HG03575 (cell line): ENCODE data around the gene SEZ6L.

Experiments used
- ATAC-seq: cut with Tn5 transposase; IDR thresholded peaks from one replicate; pipeline ENCODE4 v1.9.1; 2021; ENCODE audit not compliant: unreplicated experiment, insufficient number of reproducible peaks, low FRiP score; ENCODE audit errors: extremely low read depth

SEZ6L gene

GRCh38 chr22:26322179-26322905, 153.1 kb downstream of the SEZ6L start:
- no peak for ATAC-seq

DNA sequence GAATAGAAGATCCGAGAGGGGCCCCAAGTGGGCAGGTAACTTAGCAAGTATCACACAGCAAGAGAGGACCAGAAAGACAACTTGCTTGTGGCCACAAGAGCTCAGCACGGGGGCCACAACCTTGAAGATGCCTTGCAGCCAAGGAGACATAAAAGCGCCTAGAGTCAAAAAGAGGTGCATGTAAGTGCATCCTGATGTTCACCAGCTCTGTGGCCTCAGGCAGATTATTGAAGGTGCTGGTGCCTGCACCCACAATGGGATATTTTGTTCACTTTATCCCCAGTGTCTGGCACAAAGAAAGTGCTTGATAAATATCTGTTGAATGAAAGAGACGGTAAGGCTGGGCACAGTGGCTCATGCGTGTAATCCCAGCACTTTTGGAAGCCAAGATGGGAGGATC, 153.8 kb downstream of the SEZ6L start:
- no peak for ATAC-seq

DNA sequence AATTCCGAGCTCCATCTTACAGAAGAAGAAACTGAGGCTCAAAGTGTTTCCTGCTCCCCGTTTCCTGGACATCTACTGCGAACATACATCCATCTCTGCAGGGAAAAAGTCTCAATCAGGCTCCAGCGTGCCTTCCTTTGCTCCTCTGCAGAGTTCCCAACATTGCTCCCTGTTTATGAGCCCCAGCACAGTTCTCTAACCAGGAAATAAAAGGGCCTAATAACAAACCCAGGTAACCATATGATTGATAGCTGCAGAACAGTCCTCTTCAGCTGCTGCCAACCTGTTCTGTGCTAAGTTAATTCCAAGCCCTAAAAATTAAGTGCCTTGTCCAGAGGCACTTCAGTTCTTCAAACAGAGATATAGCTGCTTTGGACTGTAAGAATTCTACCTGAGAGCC, 154.9 kb downstream of the SEZ6L start:
- no peak for ATAC-seq

GRCh38 chr22:26325641-26326040, 156.4 kb downstream of the SEZ6L start:
- ATAC-seq, result no peak

DNA sequence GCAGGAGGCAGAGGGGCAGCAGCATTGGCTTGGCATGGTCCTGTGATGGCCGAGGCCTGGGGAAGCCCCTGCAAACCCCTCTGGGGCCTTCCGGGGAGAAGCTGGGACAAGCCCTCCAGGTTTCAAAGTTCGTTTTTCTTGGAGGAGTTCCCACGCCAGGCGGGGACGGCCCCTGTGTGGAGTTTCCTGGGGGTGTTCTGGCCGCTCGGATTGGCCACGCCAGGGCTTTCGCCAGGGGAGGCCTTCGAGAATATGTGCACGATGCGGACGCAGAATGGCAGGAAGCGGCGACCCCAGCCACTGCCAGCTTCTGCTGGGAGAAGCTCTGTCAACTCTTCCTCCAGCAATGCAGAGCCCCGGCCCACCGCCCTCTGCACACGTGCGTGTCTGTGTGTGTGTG, 157.5 kb downstream of the SEZ6L start:
- no peak for ATAC-seq

DNA sequence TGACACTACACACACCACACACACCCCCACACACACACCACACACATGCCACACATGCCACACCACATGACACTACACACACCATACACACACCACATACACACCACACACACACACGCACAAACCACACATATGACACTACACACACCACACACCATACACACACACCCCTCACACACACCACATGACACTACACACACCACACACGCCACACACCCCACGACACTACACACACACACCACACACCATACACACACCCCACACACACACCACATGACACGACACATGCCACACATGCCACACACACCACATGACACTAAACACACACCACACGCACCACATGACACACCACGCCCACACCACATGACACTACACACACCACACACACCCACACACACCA, 158.0 kb downstream of the SEZ6L start:
- ATAC-seq, result no peak

DNA sequence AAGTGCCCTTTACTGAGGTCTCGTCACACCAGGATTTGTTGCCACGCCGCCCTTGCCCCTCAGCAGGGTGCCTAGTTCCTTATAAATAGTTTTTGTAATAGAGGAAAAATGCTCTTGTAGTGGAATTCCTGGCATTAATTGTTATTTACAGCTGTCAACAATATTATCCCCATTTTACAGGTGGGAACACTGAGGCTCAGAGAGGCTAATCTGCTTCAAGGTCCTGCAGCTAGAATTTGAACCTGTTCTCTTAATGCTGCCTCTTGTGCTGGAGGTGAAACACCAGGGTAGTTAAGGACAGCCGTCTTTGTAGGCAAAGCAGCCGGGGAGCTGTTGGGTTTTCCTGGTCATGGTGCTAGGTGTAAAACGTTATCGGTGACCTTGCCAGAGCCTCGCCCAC, 159.0 kb downstream of the SEZ6L start:
- ATAC-seq, result no peak

DNA sequence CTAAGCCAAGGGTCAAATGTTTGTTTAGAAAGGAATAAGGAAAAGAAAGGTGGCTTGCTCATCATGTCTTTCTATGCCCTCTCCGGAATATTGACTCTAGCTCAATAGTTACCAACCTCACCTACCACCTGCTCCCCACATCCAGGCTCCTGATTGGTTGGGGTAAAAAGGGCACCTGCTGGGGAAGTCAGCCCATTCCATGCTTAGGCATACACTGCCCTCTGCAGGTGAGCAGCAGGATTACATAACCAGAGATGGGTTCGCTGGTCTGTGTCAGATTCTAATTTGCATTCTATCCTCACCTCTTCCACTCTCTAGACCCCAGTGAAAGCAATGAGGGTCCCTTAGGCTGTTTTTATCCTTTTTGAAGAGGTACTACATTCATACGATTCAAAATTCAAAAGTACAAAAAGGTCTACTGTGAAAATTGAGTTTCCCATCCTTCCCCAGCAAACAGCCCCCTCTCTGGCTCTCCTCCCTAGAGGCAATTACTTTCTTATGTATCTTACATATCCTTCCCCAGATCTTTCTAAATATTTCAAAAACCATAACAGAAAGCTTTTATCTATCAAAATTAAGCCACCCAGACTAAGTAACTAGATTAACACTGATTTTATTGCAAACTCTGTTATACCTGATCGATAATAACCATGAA, 161.8 kb downstream of the SEZ6L start:
- ATAC-seq, result no peak

DNA sequence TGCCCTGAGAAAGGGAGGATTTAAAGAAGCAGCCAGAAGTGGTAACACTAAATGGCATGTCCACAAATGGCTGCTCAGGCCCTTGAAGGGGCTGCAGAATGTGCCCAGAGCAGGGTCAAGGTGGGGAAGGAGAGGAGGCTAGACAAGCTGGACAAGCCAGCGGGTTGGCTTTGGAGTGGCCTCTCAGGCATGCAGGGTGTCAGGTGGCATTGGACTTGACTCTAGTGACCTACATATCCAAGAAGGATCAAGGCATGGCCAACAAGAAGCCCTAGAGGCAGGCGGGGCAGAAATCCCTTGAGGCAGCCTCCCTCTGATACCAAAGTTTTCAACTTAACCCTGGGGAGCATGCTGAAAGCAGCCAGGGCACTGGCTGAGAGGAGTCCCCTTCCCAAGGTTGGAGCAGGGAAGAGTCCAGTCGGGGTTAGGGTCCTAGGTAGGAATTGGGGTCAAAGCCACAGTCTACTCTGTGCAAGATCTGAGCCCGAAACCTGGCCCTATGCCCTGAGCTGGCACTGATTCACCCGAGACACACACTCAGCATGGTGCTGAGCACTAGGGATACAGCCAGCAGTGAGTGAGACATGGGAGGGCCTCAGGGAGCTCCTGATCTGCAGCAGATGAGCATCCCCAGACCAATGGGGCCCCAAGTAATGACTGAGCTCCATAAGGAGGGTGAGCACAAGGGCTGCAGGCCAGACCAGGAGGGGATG, 164.0 kb downstream of the SEZ6L start:
- no peak for ATAC-seq

GRCh38 chr22:26334232-26334631, 165.0 kb downstream of the SEZ6L start:
- no peak for ATAC-seq

GRCh38 chr22:26336773-26337172, 167.5 kb downstream of the SEZ6L start:
- ATAC-seq, result no peak

DNA sequence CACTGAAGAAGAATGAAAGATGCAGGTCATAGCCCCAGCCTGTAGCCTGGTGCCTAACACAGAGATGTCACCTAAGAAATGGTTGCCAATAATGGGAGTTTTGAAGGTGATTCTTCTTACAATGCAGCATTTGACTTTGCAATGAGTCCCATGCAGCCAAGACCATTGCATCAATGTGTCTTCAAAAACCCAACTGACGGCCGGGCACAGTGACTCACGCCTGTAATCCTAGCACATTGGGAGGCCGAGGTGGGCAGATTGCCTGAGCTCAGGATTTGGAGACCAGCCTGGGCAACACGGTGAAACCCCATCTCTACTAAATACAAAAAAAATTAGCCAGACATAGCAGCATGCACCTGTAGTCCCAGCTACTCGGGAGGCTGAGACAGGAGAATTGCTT, 170.5 kb downstream of the SEZ6L start:
- no peak for ATAC-seq

DNA sequence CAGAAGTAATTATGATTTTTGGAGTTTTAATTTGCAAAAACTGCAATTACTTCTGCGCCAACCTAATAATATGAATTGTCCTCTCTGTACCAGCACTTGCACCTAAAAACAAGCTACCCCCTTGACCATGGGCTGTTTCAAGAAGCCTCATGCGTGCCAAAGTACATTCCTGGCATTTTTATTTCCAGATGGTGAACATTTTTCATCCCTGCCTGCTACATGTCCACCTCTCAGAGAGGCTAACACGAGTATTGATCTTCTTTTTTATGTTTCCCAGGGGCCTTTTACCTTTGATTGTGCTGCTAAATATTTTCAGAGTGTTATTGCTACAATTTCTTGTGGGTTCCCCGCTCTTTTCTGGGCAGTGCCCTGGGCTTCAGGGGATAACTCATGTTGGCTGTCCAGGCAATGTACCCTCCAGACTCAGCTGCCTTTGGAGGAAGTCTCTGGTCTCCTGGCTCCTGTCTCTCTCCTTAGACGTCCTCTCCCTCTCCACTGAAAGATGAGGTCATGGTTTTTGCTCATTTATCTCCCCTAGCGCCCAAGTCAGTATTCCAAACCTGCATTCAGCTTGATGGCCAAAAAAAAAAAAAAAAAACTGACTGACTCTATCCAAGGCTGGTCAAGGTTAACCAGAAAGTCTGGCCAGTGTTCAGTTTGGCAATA, 173.6 kb downstream of the SEZ6L start:
- no peak for ATAC-seq

GRCh38 chr22:26345496-26345895, 176.2 kb downstream of the SEZ6L start:
- no peak for ATAC-seq

DNA sequence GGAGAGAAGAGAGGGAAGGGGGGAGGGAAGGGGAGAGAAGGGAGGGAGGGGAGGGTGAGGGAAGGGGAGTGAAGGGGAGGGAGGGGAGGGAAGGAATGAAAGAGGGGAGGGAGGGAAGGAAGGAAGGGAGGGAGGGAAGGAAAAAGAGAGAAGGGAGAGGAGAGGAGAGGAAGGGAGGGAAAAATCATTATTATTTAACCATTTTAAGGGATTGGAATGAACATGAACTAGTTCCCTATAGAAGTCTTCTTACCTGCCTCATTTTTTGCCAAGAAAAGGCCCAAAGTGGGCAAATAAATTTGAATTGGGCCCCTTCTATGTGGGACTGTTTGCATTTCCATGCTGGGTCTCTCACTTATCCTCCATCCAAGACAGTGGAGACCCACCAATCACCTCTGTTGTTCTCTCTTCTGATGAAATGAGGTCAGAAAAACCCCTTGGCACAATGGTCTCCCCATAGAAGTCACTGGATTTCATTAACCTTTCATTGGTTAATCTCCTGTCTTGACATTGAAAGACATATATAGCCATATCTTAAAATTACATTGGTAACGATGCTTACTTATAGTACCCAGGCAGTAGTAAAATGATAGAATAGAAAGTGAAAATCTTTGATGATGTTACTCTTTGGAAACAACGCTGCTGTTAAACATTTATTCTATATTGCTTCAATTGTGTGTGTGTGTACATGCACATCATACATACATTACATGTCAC, 179.7 kb downstream of the SEZ6L start:
- ATAC-seq, result no peak

DNA sequence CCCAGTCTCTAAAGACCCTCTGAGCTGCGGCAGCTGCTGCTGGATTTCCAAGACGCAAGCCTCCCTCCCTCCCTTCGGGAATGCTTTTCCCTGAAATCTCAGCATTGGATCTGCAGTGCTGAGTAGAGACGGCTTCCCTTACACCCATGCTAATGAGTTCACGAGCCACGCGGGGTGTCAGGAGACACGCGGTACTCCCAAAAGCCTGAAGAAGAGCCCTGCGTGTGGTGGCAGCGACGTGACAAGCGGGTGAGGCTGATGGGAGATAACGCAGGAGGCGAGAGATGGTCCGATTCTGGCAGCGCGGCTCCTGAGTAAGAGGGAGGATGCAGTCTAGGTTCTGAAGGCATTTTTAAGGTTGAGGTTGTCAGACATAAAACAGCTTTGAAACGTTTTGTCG, 185.4 kb downstream of the SEZ6L start:
- no peak for ATAC-seq

GRCh38 chr22:26357281-26357680, 188.0 kb downstream of the SEZ6L start:
- no peak for ATAC-seq

DNA sequence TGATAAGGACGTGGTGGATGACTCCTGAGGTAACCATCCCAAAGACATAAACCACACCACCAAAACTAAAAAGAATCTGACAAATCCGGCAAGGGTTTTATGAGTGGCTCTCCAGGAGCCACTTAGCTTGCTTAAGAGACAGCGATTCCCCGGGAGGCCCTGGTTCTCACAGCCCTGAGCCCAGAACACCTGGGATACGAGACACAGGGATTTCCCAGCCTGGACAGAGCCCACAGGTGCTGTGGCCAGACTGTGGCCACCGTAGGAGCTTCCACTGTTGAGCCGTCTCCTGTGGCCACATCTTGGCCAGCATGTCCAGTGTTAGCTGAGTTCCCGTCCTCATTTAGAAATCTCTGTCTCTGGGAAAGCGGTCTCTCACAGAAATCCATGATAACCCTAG, 188.6 kb downstream of the SEZ6L start:
- no peak for ATAC-seq

- no peak for ATAC-seq
Observed at GRCh38 chr22:26359156-26359555, 189.9 kb downstream of the SEZ6L start.
